K562 (cell line): ENCODE results near the gene ENDOG. TPM values are rescaled to one million over a fixed set of nuclear protein-coding genes. Genes with fewer than 3 reads are reported as not detected.

Experiments
- AFF1 ChIP-seq, 2 experiments: fragments of 450-650 bp; IDR thresholded peaks; 2 replicates each; pipeline ENCODE4 v1.6.1; 2018; ENCODE audit warnings: mild to moderate bottlenecking in 2 of 2, low read depth in 1 of 2; ENCODE audit not compliant: partially characterized antibody in 2 of 2
- CHAMP1 ChIP-seq: fragments of 450-650 bp; IDR thresholded peaks from 2 replicates; pipeline ENCODE4 v1.6.1; 2016; ENCODE audit warnings: mild to moderate bottlenecking
- CXXC5 ChIP-seq: fragments of 250-450 bp; sonication (Bioruptor Pico); IDR thresholded peaks from 2 replicates; pipeline ENCODE4 v1.8.0; 2022; ENCODE audit warnings: inconsistent platforms, mild to moderate bottlenecking, moderate library complexity
- ELK3 ChIP-seq: fragments of 450-650 bp; formaldehyde crosslinking; IDR thresholded peaks from 2 replicates; pipeline ENCODE4 v1.4.0; 2020; ENCODE audit warnings: mild to moderate bottlenecking
- IRF1 ChIP-seq: sonication (generic); formaldehyde crosslinking; IDR thresholded peaks from 2 replicates; pipeline ENCODE4 v1.8.0; 2022; ENCODE audit warnings: missing genetic modification reagents, mild to moderate bottlenecking, borderline replicate concordance
- MLLT1 ChIP-seq, 2 experiments: fragments of 450-650 bp; IDR thresholded peaks; 2 replicates each; pipeline ENCODE4 v1.6.1; 2016
- PCBP2 ChIP-seq: fragments of 200-400 bp; formaldehyde crosslinking; IDR thresholded peaks from 2 replicates; pipeline ENCODE4 v1.6.1; 2018; ENCODE audit warnings: low read length, low read depth, mild to moderate bottlenecking, moderate library complexity; ENCODE audit not compliant: poor library complexity, severe bottlenecking
- TFAM ChIP-seq: fragments of 250-450 bp; sonication (Bioruptor Pico); conservative IDR thresholded peaks from 2 replicates; pipeline ENCODE4 v1.5.0; 2021; ENCODE audit warnings: mild to moderate bottlenecking, moderate library complexity
- TFAP4 ChIP-seq: sonication (generic); formaldehyde crosslinking; IDR thresholded peaks from 2 replicates; pipeline ENCODE4 v1.8.0; 2022; ENCODE audit warnings: missing genetic modification reagents, mild to moderate bottlenecking, moderate library complexity, borderline replicate concordance
- YY1 ChIP-seq, 3 experiments: IDR thresholded peaks; 2 replicates each; pipeline ENCODE4 v1.6.1; 2011; ENCODE audit warnings: low read length in 2 of 3, mild to moderate bottlenecking in 2 of 3, moderate library complexity in 2 of 3, borderline replicate concordance in 1 of 3, control low read depth in 1 of 3, low read depth in 1 of 3; ENCODE audit not compliant: insufficient read depth in 3 of 3, insufficient replicate concordance in 2 of 3, control insufficient read depth in 1 of 3, insufficient read length in 1 of 3; ENCODE audit errors: extremely low read depth in 1 of 3
- ZNF316 ChIP-seq: fragments of 450-650 bp; IDR thresholded peaks from 2 replicates; pipeline ENCODE4 v1.6.1; 2016
- ZNF655 ChIP-seq: fragments of 250-450 bp; sonication (Bioruptor Pico); IDR thresholded peaks from 2 replicates; pipeline ENCODE4 v1.5.0; 2021
- polyA plus RNA-seq, 8 experiments: library from polyadenylated mRNA; depleted of rRNA in 4 of 8; stranded (reverse) in 5 of 8; unstranded in 3 of 8; fragments of >200 nt; fragmentation: Nextera tagmentation in 2 of 8; fragmentation: Illumina TruSeq in 1 of 8; extraction: Ambion mirVana in 2 of 8; extraction: Trizol in 1 of 8; gene quantifications; 2 replicates each; pipeline versions ENCODE4 v1.2.1 to v1.2.3, GENCODE V29; 2011 to 2014; ENCODE audit warnings: inconsistent platforms in 1 of 8, missing spikeins in 1 of 8
- total RNA-seq, 7 experiments: library from RNA; depleted of rRNA in 6 of 7; stranded (reverse); fragments of >200 nt in 6 of 7; fragmentation: Illumina TruSeq in 2 of 7; extraction: Trizol in 2 of 7; gene quantifications; 2 replicates each; pipeline versions ENCODE4 v1.2.1 to v1.2.3, GENCODE V29; 2011 to 2021; ENCODE audit warnings: low replicate concordance in 1 of 7

Gene ENDOG
- total and polyA plus RNA-seq, 9 of the 15 experiments (the other 6 are each of a cell fraction or from before 2014, with no cell fraction given) = 1.2 to 91.0 (median 25.5) TPM

- peak in 1 of 3 experiments; percentile 52 for TF ChIP-seq YY1 (IDR thresholded peaks at IDR 0.05; ENCODE audit: borderline replicate concordance in 1 of 3, control insufficient read depth in 1 of 3, extremely low read depth in 1 of 3, insufficient read depth in 3 of 3, insufficient read length in 1 of 3, insufficient replicate concordance in 2 of 3, low read depth in 1 of 3, low read length in 2 of 3)
- TF ChIP-seq ELK3 (CRISPR knock-in tag) = no peak
- no peak for TF ChIP-seq TFAM (CRISPR knock-in tag)
- no peak for TF ChIP-seq PCBP2
- no peak for TF ChIP-seq ZNF655 (CRISPR knock-in tag)
- peak; percentile 69; the same call in 1 of the 2 replicates for TF ChIP-seq TFAP4 (CRISPR knock-in tag)
- no peak for TF ChIP-seq CHAMP1
- no peak for TF ChIP-seq CXXC5 (CRISPR knock-in tag)
- TF ChIP-seq IRF1 (CRISPR knock-in tag) = no peak
- TF ChIP-seq ZNF316 = 0 out of 2 replicates have a peak, but pooled peaks have one; percentile 15
- TF ChIP-seq MLLT1 (IDR thresholded peaks at IDR 0.05) = no peak; a peak in 1 of 4 replicates
- TF ChIP-seq AFF1 (IDR thresholded peaks at IDR 0.05; ENCODE audit: low read depth in 1 of 2, partially characterized antibody in 2 of 2) = no peak
These were observed 27.1 kb downstream of the ENDOG start (continued) for GRCh38 chr9:128845186-128845931.
